Muscle layer of colon (tissue), 2 donors: ENCODE measurements around the gene ZNF280D.
"Not testable (repeated sequence)": the region's sequence is repeated elsewhere in the genome, so short reads cannot be mapped to it uniquely, and the experiment has no call there.

Source experiments
- H3K27ac ChIP-seq: one replicate; pipeline ENCODE4 v1.7.0; 2013; ENCODE audit warnings: low read depth, mild to moderate bottlenecking, low read length, moderate library complexity
- H3K27me3 ChIP-seq, 2 donors: one replicate each; pipeline ENCODE4 v1.7.0; 2013; ENCODE audit warnings: low read length in 2 of 2, mild to moderate bottlenecking in 2 of 2; ENCODE audit not compliant: insufficient read depth in 2 of 2, control insufficient read depth in 1 of 2
- H3K36me3 ChIP-seq: one replicate; pipeline ENCODE4 v1.7.0; 2013; ENCODE audit warnings: mild to moderate bottlenecking, low read length; ENCODE audit not compliant: insufficient read depth
- H3K4me1 ChIP-seq: one replicate; pipeline ENCODE4 v1.7.0; 2013; ENCODE audit warnings: mild to moderate bottlenecking, low read length; ENCODE audit not compliant: insufficient read depth
- H3K4me3 ChIP-seq, 2 donors: one replicate each; pipeline ENCODE4 v1.7.0; 2013; ENCODE audit warnings: low read length in 2 of 2, low read depth in 1 of 2, mild to moderate bottlenecking in 1 of 2, moderate library complexity in 1 of 2
- H3K9ac ChIP-seq: one replicate; pipeline ENCODE4 v1.7.0; 2013; ENCODE audit warnings: low read length
- H3K9me3 ChIP-seq: one replicate; pipeline ENCODE4 v1.7.0; 2013; ENCODE audit warnings: mild to moderate bottlenecking, low read length
- donor health status: abdominal sarcoma.
- donor health status: Adenocarcinoma of cecum.

The ZNF280D gene, protein sequence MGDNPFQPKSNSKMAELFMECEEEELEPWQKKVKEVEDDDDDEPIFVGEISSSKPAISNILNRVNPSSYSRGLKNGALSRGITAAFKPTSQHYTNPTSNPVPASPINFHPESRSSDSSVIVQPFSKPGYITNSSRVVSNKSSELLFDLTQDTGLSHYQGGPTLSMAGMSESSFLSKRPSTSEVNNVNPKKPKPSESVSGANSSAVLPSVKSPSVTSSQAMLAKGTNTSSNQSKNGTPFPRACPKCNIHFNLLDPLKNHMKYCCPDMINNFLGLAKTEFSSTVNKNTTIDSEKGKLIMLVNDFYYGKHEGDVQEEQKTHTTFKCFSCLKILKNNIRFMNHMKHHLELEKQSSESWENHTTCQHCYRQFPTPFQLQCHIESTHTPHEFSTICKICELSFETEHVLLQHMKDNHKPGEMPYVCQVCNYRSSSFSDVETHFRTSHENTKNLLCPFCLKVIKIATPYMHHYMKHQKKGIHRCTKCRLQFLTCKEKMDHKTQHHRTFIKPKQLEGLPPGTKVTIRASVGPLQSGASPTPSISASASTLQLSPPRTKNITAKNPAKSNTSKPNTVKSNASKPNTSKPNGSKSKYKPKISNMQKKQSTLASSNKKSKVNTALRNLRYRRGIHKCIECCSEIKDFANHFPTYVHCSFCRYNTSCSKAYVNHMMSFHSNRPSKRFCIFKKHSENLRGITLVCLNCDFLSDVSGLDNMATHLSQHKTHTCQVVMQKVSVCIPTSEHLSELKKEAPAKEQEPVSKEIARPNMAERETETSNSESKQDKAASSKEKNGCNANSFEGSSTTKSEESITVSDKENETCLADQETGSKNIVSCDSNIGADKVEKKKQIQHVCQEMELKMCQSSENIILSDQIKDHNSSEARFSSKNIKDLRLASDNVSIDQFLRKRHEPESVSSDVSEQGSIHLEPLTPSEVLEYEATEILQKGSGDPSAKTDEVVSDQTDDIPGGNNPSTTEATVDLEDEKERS

DNA sequence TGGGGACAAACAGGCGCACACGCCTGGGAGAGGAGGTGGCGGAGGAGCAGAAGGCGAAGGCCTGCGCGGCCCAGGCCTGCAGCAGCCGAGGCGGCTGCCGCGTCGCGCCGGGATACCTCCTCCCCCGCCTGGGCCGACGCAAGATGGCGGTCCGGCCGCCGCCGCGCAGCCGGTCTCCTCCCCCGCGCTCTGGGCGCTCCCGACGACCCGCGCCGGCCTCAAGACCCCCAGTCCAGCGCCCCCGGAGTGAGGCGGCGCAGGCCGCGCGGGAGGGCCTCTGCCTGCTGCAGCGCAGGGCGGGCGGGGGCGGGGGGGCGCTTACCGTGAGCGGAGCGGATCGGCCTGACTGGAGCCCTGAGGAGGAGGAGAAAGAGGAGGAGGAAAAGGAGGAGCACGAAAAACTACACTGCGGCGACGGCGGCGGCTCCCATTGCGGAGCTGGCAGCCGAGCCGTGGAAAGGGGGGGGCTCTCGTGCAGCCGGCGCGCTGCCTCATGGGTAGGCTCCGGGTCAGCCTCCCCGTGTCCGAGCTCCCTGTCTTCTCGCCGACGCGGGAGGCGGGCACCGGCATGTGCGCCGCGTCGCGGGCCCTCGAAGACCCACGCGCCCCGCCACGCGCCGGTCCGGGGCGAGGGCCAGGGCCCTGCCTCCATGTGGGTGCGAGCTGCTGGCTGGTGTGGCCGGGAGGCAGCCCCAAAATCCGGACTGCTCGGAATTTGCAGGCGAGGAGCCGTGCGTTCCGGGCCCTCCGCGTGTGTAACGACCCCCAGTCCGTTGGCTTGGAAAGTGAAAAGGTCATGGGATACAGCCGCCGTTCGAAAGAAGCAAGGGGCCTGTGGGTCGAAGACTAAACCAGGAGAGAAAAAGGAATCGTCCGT is at the start of gene ZNF280D:
ZNF280D (minus strand) TSS at position 374 of the 877 bp plus-strand sequence. CDS start 26,400 bp downstream, outside the sequence.
- no peaks in the 10 kb centered on the region for H3K36me3 ChIP-seq
- peaks cover 54% of the 10 kb centered on the region for H3K4me1 ChIP-seq
- no peaks in the 10 kb centered on the region for H3K9me3 ChIP-seq
- peak within 1 kb of the TSS; percentile 78 for H3K9ac ChIP-seq
- peak within 1 kb of the TSS; percentile 88 for H3K27ac ChIP-seq
- peak within 1 kb of the TSS; percentile 66 to 79 for H3K4me3 ChIP-seq
- no peaks in the 10 kb centered on the region for H3K27me3 ChIP-seq

DNA sequence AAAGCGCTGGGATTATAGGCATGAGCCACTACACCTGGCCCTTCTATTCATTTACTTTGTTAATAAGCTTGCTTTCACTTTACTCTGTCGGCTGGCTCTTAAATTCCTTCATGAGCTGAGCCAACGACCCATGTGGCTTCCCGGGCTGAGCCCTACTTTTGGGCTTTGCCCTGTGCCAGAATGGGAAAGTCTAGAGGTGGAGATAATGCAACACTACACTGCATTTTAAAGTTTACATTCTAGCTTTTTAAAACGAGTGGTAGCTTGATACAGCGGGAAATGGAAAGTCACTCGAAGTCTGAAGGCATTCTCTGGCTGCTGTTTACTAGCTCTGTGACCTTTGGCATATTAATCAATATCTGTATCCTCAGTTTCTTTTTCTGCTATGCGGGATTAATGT is 49.0 kb upstream of the ZNF280D start:
- H3K4me3 ChIP-seq: no peak overlapping the region
- H3K4me1 ChIP-seq: no peaks in the 10 kb centered on the region
- H3K27me3 ChIP-seq: no peaks in the 10 kb centered on the region
- H3K36me3 ChIP-seq: no peaks in the 10 kb centered on the region
- H3K27ac ChIP-seq: no peak overlapping the region
- no peak overlapping the region for H3K9ac ChIP-seq
- no peaks in the 10 kb centered on the region for H3K9me3 ChIP-seq

DNA sequence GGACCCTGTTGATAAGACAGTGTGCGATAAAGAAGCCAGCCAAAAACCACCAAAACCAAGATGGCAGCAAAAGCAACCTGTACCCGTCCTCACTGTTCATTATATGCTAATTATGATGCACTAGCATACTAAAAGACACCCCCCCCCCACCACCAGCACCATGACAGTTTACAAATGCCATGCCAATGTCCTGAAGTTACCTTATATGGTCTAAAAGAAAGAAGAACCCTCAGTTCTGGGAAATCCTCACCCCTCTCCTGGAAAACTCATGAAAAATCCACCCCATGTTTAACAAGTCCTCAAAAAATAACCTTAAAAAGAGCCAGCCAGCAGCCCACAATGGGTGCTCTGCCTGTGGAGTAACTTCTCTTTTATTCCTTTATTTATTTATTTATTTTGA is 48.4 kb upstream of the ZNF280D start:
- Histone ChIP-seq H3K9ac (no peak overlapping the region), H3K27me3 (no peaks in the 10 kb centered on the region), H3K4me1 (no peaks in the 10 kb centered on the region), H3K27ac (no peak overlapping the region), H3K9me3 (no peaks in the 10 kb centered on the region), H3K36me3 (no peaks in the 10 kb centered on the region), H3K4me3 (no peak overlapping the region)

GRCh38 chr15:56780102-56780725 is 46.9 kb upstream of the ZNF280D start:
- not testable (repeated sequence) for H3K9me3 ChIP-seq

GRCh38 chr15:56779449-56779848 is 46.1 kb upstream of the ZNF280D start:
- not testable (repeated sequence) for H3K9me3 ChIP-seq, H3K27ac ChIP-seq, H3K4me1 ChIP-seq, H3K9ac ChIP-seq, H3K4me3 ChIP-seq, H3K36me3 ChIP-seq, H3K27me3 ChIP-seq

More at GRCh38 chr15:56780102-56780725, 46.9 kb upstream of the ZNF280D start:
- H3K4me1 ChIP-seq, H3K36me3 ChIP-seq, H3K27me3 ChIP-seq, H3K9ac ChIP-seq, H3K4me3 ChIP-seq, H3K27ac ChIP-seq: not testable (repeated sequence)

DNA sequence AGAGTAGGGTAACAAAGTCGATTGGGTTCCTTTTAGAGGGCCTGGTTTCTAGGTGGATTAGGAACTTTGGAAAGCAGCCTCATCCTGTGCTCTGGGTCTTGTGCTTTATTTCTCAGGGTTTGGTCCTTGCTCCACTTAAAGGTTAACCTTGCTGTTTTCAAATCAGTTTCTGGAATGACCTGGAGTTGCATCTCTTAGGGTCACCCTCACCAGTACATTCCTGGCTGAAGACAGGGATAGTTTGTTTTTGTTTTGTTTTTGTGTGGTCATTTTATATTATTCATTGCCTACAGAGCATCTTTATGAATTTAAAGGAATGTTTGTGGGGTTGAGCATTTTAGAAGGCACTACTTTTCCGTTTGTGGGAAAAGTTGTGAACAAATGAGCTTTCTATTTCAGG is 45.5 kb upstream of the ZNF280D start:
- Histone ChIP-seq H3K4me3 (no peak overlapping the region), H3K27me3 (no peaks in the 10 kb centered on the region), H3K36me3 (no peaks in the 10 kb centered on the region), H3K4me1 (no peaks in the 10 kb centered on the region), H3K9ac (no peak overlapping the region), H3K9me3 (no peaks in the 10 kb centered on the region), H3K27ac (no peak overlapping the region)

DNA sequence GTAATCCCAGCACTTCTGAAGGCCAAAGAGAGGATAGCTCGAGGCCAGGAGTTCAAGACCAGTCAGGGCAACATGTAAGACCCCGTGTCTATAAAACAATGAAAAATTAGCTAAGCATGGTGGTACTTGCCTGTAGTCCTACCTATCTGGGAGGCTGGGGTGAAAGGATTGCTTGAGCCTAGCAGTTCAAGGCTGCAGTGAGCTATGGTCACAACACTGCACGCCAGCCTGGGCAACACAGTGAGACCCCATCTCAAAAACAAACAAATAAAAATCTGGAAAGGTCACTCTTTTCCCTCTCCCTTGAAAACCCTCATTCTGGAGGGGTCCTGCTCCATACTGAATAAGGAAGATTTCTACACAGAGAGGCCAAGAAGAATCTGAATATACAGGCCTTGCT is 43.5 kb upstream of the ZNF280D start:
- Histone ChIP-seq H3K27ac (no peak overlapping the region), H3K4me1 (no peaks in the 10 kb centered on the region), H3K9me3 (no peaks in the 10 kb centered on the region), H3K4me3 (no peak overlapping the region), H3K27me3 (no peaks in the 10 kb centered on the region), H3K9ac (no peak overlapping the region), H3K36me3 (no peaks in the 10 kb centered on the region)

GRCh38 chr15:56775641-56776040 is 42.3 kb upstream of the ZNF280D start:
- no peaks in the 10 kb centered on the region for H3K27me3 ChIP-seq
- H3K27ac ChIP-seq: no peak overlapping the region
- no peak overlapping the region for H3K9ac ChIP-seq
- no peak overlapping the region for H3K4me3 ChIP-seq
- no peaks in the 10 kb centered on the region for H3K4me1 ChIP-seq
- H3K36me3 ChIP-seq: no peaks in the 10 kb centered on the region
- no peaks in the 10 kb centered on the region for H3K9me3 ChIP-seq

GRCh38 chr15:56774356-56774755 is 41.0 kb upstream of the ZNF280D start:
- Histone ChIP-seq H3K4me1 (no peaks in the 10 kb centered on the region), H3K9ac (no peak overlapping the region), H3K4me3 (no peak overlapping the region), H3K9me3 (no peaks in the 10 kb centered on the region), H3K36me3 (no peaks in the 10 kb centered on the region), H3K27ac (no peak overlapping the region), H3K27me3 (no peaks in the 10 kb centered on the region)

DNA sequence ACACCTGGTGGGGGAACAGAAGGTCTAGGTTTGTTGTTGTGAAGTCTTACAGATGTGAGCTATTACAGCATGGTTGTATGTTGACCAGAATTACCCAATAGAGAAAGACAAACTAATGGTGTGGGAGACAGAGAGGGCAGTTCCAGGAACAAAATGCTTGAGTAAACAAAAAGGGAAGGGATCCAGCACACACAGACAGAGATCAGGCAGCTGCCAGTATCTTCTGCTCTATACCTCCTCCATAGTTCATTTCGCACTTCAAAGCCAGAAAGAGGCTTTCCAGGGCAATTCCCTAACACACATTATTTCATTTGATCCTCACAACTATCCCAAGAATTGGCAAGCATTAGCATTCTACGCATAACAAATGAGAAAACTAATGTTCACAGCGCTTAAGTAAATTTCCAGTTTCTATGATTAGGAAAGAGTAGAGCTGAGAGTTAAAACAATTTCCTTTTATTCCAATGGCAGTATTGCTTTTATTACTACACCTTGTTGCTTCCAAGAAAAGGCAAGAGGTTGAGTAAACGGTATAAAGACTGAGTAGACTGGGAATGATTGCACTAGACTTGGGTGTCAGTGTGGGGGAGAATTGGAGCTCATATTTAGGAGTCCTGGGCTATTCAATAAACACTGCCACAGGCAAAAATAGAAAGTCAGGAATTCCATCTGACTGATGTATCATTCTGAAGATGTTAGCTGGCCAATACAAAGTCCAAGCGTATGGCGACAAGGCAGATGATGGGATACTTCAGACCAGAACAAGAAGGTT is 39.7 kb upstream of the ZNF280D start:
- Histone ChIP-seq H3K4me3 (no peak overlapping the region), H3K9ac (no peak overlapping the region), H3K27me3 (no peaks in the 10 kb centered on the region), H3K27ac (no peak overlapping the region), H3K4me1 (no peaks in the 10 kb centered on the region), H3K36me3 (no peaks in the 10 kb centered on the region), H3K9me3 (no peaks in the 10 kb centered on the region)
